Vagina (tissue), 1 donor: Measurements from ENCODE around the gene DNAH10. TPM values are rescaled to one million over a fixed set of nuclear protein-coding genes. Genes with fewer than 3 reads are reported as not detected.

Experiments used
- small RNA-seq: library from RNA; depleted of rRNA; stranded (forward); fragments of <200 nt; gene quantifications from one replicate; pipeline ENCODE3, GENCODE V24; 2016
- total RNA-seq: library from RNA; depleted of rRNA; stranded (reverse); fragments of >200 nt; gene quantifications from one replicate; pipeline ENCODE4 v1.2.3, GENCODE V29; 2016

DNAH10 gene
- total RNA-seq, 1 donor from 2014 or later = not detected

Small RNA genes lying within 50 kb of the gene (small RNA-seq; reads per million reads assigned to genes)
- not detected for gene AC068790.4
- not detected for gene AC068790.6

Other genes starting within 250 kb of the DNAH10 start
- gene RILPL1, start 228.6 kb upstream of the DNAH10 start, total RNA-seq = 29.7 TPM
- 110 TPM for gene TMED2, start 177.7 kb upstream of the DNAH10 start, total RNA-seq
- gene DDX55, start 160.2 kb upstream of the DNAH10 start, total RNA-seq = 16.5 TPM
- 55.2 TPM for gene EIF2B1, start 128.6 kb upstream of the DNAH10 start, total RNA-seq
- gene GTF2H3, start 128.5 kb upstream of the DNAH10 start, total RNA-seq = 21.1 TPM
- gene TCTN2, start 91.2 kb upstream of the DNAH10 start, total RNA-seq = 6.1 TPM
- 24.8 TPM for gene ATP6V0A2, start 49.9 kb upstream of the DNAH10 start, total RNA-seq
- gene CCDC92, start 210.5 kb downstream of the DNAH10 start, total RNA-seq = 21.6 TPM
- gene ZNF664, start 210.9 kb downstream of the DNAH10 start, total RNA-seq = 40.5 TPM